Adrenal gland (tissue), 12 donors: ENCODE measurements around the gene ACTN1. TPM values are rescaled to one million over a fixed set of nuclear protein-coding genes. Genes with fewer than 3 reads are reported as not detected.
"Not testable (repeated sequence)": the region's sequence is repeated elsewhere in the genome, so short reads cannot be mapped to it uniquely, and the experiment has no call there.

Experiments used
- DNase-seq, 7 donors: peaks; one replicate each; pipeline ENCODE4 v3.0.0-alpha.2; 2019 to 2020
- H3K27ac ChIP-seq, 5 donors: fragments of 200-600 bp; sonication (generic) in 4 of 5; 1 replicate in 3 of 5; 2 replicates in 2 of 5; pipeline versions ENCODE4 v1.5.1 to v1.8.0; 2016 to 2020; ENCODE audit warnings: mild to moderate bottlenecking in 1 of 5
- H3K27me3 ChIP-seq: fragments of 200-600 bp; 2 replicates; pipeline ENCODE4 v1.8.0; 2021
- H3K36me3 ChIP-seq, 2 donors: fragments of 200-600 bp; replicated peaks in 1 of 2; 1 replicate in 1 of 2; 2 replicates in 1 of 2; pipeline versions ENCODE4 v1.5.1 to v1.8.0; 2018 to 2022
- H3K4me1 ChIP-seq, 2 donors: fragments of 200-600 bp; replicated peaks in 1 of 2; 1 replicate in 1 of 2; 2 replicates in 1 of 2; pipeline versions ENCODE4 v1.5.1 to v1.8.0; 2018 to 2021
- H3K4me3 ChIP-seq, 4 donors: fragments of 200-600 bp; sonication (generic) in 3 of 4; one replicate each; pipeline ENCODE4 v1.5.1; 2016 to 2018
- H3K9me3 ChIP-seq, 3 donors: fragments of 200-600 bp; sonication (generic) in 1 of 3; replicated peaks in 1 of 3; 1 replicate in 2 of 3; 2 replicates in 1 of 3; pipeline versions ENCODE4 v1.5.1 to v1.8.0; 2016 to 2021
- CTCF ChIP-seq, 6 experiments: fragments of 450-650 bp in 4 of 6; fragments of 200-600 bp in 2 of 6; sonication (generic) in 1 of 6; IDR thresholded peaks; 1 replicate in 5 of 6; 2 replicates in 1 of 6; pipeline versions ENCODE4 v1.5.1 to v1.8.0; 2016 to 2021; ENCODE audit warnings: antibody characterized with exemption in 6 of 6, mild to moderate bottlenecking in 2 of 6, moderate library complexity in 1 of 6
- POLR2A ChIP-seq, 2 donors: fragments of 450-650 bp; IDR thresholded peaks; one replicate each; pipeline ENCODE4 v1.6.1; 2017; ENCODE audit warnings: antibody characterized with exemption in 2 of 2, mild to moderate bottlenecking in 2 of 2, moderate library complexity in 1 of 2
- WGBS, 4 donors: extraction: QIAGEN DNeasy Blood & Tissue Kit in 2 of 4; methylation state at CpG; one replicate each; pipeline versions ENCODE4 v1.1.5 to v1.1.7; 2013 to 2017; 5-methylcytosine and 5-hydroxymethylcytosine counted together
- intact Hi-C, 2 donors: fragments of 100-400 bp; cut with DNase I; formaldehyde crosslinking; loops; one replicate each; pipeline versions ENCODE4 v1.14.1 to v1.15.0; 2022 to 2023
- polyA plus RNA-seq, 3 donors: library from polyadenylated mRNA; stranded (reverse); fragments of 200-250 nt in 2 of 3; fragments of 350-450 nt in 1 of 3; fragmentation: Illumina TruSeq in 1 of 3; extraction: RNeasy Lipid Tissue Mini Kit (QIAGEN cat#74804) in 1 of 3; gene quantifications; one replicate each; pipeline ENCODE4 v1.2.3, GENCODE V29; 2013 to 2014
- total RNA-seq, 9 donors: library from RNA; depleted of rRNA in 4 of 9; stranded (reverse); fragments of >200 nt in 4 of 9; fragments of 120-200 nt in 1 of 9; fragmentation: NEBNext Ultra II Directional in 1 of 9; extraction: Animal tissue kit (Norgen Biotek cat#: 25700) in 1 of 9; gene quantifications; one replicate each; pipeline versions ENCODE4 v1.1.0 to v1.2.4, GENCODE V29; 2013 to 2023
- donor health status: healthy with polysubstance abuse.
- donor health status: Bipolar disorder and iron deficiency.
- donor health status: DM: yes; HTN: yes; CAD: no.
- donor health status: DM: no; HTN: no; CAD: no.
- donor health status: DM: no; HTN: no; CAD: no.
- donor health status: DM: yes; HTN: yes; CAD: no.

Gene ACTN1
- total and polyA plus RNA-seq, 12 donors = 11.6 to 180 (median 74.3) TPM

- H3K4me1 ChIP-seq = no peaks in the 10 kb centered on the region
- no peak overlapping the region for H3K27ac ChIP-seq
- H3K9me3 ChIP-seq = no peaks in the 10 kb centered on the region
- intact Hi-C loops = loop anchor here in 1 of 2 donors (10.0 kb wide), 1 partner anchor 1013 kb away; no protein-coding TSS in a partner anchor
- no peaks in the 10 kb centered on the region for H3K27me3 ChIP-seq
- TF ChIP-seq CTCF (IDR thresholded peaks at IDR 0.05) (no peak), POLR2A (IDR thresholded peaks at IDR 0.05) (no peak)
- no peak overlapping the region for H3K4me3 ChIP-seq
- 73 to 88% (median 84%) methylated on average over 1 of the region's 1 CpG for WGBS, 4 donors
- no peak for DNase-seq
- H3K36me3 ChIP-seq = no peaks in the 10 kb centered on the region
Observed at GRCh38 chr14:68848253-68848652, 130.8 kb downstream of the ACTN1 start.

- H3K36me3 ChIP-seq, DNase-seq, H3K27me3 ChIP-seq, H3K27ac ChIP-seq, H3K9me3 ChIP-seq, H3K4me3 ChIP-seq, H3K4me1 ChIP-seq: not testable (repeated sequence)
- 82 to 96% (median 91%) methylated on average over 4 of the region's 4 CpGs for WGBS, 4 donors
- intact Hi-C loops = loop anchor here in 1 of 2 donors (10.0 kb wide), 1 partner anchor 1013 kb away; no protein-coding TSS in a partner anchor
Observed at GRCh38 chr14:68847640-68848039, 131.5 kb downstream of the ACTN1 start.

- intact Hi-C loops = loop anchor here in 1 of 2 donors (10.0 kb wide), 1 partner anchor 1012 kb away; no protein-coding TSS in a partner anchor
- WGBS, 4 donors = 79 to 85% (median 83%) methylated on average over 3 of the region's 3 CpGs
- H3K27ac ChIP-seq = no peak overlapping the region
Observed at GRCh38 chr14:68846466-68846865, 132.6 kb downstream of the ACTN1 start.

GRCh38 chr14:68844210-68844545 is 134.9 kb downstream of the ACTN1 start:
- H3K4me1 ChIP-seq = no peaks in the 10 kb centered on the region
- H3K4me3 ChIP-seq = peak overlapping the region in 1 of 4 donors; percentile 42
- 16 to 22% (median 20%) methylated on average over 6 of the region's 6 CpGs for WGBS, 4 donors
- no peak overlapping the region for H3K27ac ChIP-seq
- intact Hi-C loops = loop anchor here in 1 of 2 donors (10.0 kb wide), 1 partner anchor 1009 kb away; no protein-coding TSS in a partner anchor
- no peaks in the 10 kb centered on the region for H3K36me3 ChIP-seq
- no peaks in the 10 kb centered on the region for H3K9me3 ChIP-seq
- TF ChIP-seq POLR2A (IDR thresholded peaks at IDR 0.05) (no peak), CTCF (IDR thresholded peaks at IDR 0.05) (no peak)
- DNase-seq = no peak
- no peaks in the 10 kb centered on the region for H3K27me3 ChIP-seq

More at GRCh38 chr14:68846466-68846865, 132.6 kb downstream of the ACTN1 start:
- TF ChIP-seq CTCF (IDR thresholded peaks at IDR 0.05) (no peak), POLR2A (IDR thresholded peaks at IDR 0.05) (no peak)
- DNase-seq = peak in 1 of 7 donors; percentile 18
- no peaks in the 10 kb centered on the region for H3K36me3 ChIP-seq
- H3K27me3 ChIP-seq = no peaks in the 10 kb centered on the region
- H3K4me3 ChIP-seq = no peak overlapping the region
- no peaks in the 10 kb centered on the region for H3K9me3 ChIP-seq
- no peaks in the 10 kb centered on the region for H3K4me1 ChIP-seq
